GM18868 (cell line): ENCODE measurements around the gene FHOD3.

Experiments used
- ATAC-seq: cut with Tn5 transposase; IDR thresholded peaks from one replicate; pipeline ENCODE4 v1.9.1; 2021; ENCODE audit warnings: mild to moderate bottlenecking, moderate library complexity; ENCODE audit not compliant: unreplicated experiment

Gene FHOD3

DNA sequence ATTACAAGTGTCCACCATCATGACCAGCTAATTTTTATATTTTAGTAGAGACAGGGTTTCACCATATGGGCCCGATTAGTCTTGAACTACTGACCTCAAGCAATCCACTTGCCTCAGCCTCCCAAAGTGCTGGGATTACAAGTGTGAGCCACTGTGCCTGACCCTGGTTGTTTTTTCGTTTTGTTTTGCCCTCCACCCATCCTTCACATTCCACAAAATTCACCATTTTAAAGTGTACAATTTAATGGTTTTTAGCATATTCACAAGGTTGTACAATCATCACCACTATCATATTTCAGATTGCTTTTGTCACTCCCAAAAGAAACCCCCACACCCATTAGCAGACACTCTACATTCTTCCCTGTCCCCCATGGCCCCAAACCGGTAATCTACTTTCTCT lies 316.3 kb downstream of the FHOD3 start:
- no peak for ATAC-seq

DNA sequence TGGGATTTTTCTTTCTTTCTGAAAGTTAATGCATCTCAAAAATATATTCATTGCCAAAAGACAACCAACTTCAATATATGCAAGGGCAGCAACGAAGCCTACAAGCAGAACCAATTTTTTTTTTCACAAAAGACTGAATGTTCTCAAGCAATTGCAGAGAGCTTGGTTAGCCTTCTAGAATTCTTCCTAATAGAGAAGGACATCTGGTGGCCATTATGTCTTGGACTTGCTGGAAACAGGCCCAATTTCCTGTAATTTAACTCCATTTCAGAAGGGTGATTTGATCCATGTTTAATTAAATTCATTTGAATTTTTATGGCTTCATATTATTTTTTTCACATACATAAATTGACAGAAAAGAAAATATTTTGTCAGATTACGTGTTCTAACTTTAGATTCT lies 323.3 kb downstream of the FHOD3 start:
- ATAC-seq = no peak

DNA sequence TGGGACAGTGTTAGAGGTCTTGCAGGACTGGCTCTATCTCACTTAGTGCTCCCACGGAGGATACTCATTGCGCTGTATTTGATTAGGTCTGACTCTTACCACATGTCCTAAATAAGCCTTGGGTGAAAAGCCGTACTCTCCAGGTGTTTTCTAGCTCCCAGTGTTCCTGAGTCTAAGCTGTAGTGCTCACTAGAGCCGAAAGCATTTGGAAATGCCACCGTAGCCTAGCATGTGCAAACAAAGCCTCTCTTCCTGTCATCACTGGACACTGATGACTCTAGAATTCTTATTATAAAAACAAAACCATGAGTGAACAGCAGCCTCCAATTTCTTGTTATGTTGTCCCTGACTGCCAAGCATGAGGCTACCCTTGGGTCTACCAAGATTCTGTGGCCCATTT lies 325.1 kb downstream of the FHOD3 start:
- ATAC-seq = no peak

DNA sequence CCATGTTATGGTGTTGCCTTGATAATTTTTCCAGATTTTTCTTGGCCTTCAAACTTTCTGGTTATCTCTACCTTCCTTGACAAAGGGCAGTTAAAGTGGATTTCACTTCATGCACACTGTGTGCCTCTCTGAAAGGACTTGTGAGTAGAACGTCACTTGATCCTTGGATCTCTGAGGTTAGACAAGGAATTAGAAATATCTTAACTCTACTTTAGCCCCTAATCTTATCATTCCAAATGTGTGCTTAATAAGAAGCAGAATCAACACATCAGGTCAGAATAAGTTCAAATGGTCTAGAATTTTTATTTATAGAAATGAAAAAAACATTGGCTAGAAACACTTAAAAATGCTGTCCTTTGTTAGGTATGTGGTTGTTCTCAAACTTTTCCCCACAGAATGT lies 325.6 kb downstream of the FHOD3 start:
- ATAC-seq = no peak

DNA sequence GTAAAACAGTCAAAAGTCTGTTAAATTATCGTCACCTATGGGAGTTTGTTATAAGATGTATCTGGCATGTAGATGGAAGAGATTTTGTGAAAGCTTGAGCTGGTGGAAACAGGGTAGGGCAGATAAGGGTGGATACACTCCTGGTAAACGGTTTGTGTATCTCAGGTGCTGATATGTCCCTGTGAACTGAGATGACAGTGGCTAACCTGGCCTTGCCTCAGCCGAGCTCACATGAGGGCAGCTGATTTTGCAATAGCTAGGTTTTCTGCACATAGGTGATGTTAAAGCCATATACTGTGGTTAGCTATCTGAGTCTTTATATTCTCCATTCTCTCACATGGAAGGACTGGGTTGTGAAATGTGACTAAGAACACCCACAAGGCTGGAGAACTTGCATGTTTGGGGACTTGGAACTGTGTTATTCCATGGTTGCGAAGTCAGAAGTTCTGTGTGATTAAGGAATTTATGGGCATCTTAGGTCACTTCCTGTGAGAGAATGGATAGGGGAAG lies 326.2 kb downstream of the FHOD3 start:
- no peak for ATAC-seq

DNA sequence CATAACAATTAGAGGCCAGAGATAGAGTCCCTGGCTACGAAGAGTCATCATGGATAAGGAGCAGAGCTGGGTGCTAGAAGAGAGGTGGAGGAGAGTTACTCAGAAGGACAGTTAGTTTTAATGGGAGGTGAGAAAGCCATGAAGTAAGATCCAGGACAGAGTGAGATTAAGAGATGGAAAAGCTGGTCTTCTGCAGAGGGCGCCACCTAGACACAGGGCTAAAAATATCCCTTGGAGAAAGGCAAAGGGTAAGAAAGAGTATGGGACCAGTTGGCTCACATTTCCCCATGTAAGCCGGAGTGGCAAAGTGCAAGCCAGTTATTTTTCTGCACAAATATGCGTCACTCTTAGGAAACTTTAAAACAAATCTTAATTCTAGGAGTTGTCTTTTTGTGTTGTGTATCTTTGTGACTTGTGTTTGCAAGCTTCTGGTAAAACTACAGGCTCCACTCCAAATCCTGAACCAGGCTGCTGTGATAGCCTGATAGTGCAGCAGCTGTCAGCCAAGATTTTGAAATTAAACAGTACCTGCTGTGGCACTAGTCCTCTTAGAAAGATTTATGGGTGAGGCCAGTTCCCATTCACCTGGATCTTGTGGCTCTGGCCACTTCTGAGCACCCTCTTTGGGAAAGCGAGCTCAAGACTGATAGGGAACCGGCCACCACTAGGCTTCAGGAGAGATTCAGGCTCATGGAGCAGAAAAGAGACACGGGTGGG lies 327.1 kb downstream of the FHOD3 start:
- ATAC-seq = no peak

DNA sequence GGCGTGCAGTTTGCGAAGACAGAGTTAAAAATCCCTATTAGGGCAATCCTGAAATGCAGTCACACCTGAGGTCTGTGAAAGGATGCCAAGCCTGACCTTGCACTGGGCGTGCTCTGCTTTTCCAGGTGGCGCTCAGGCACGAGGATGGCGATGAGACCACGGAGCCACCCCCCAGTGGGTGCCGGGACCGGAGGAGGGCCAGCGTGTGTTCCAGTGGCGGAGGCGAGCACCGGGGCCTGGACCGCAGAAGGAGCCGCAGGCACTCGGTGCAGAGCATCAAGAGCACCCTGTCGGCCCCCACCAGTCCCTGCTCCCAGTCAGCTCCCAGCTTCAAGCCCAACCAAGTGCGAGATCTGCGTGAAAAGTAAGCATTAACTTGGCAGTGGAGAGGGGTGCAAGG lies 327.9 kb downstream of the FHOD3 start:
- ATAC-seq = no peak

DNA sequence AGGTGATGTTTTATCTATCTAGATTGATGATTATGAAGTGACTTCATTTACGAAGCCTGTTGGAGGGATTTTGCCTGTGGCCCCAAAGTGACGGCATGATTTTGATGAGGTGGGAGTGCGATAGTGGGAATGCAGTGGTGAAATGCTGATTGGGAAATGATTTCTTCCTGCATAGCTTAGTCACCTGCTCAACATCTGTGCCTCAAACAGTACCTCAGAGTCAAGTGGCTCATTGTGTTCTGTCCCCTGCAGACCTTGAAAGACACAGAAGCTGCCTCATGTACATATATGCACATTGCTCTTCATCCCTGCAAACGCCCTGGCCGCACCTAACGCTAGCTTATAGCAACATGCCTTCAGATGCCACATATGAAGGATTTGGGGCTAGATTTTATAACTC lies 330.1 kb downstream of the FHOD3 start:
- ATAC-seq = no peak

DNA sequence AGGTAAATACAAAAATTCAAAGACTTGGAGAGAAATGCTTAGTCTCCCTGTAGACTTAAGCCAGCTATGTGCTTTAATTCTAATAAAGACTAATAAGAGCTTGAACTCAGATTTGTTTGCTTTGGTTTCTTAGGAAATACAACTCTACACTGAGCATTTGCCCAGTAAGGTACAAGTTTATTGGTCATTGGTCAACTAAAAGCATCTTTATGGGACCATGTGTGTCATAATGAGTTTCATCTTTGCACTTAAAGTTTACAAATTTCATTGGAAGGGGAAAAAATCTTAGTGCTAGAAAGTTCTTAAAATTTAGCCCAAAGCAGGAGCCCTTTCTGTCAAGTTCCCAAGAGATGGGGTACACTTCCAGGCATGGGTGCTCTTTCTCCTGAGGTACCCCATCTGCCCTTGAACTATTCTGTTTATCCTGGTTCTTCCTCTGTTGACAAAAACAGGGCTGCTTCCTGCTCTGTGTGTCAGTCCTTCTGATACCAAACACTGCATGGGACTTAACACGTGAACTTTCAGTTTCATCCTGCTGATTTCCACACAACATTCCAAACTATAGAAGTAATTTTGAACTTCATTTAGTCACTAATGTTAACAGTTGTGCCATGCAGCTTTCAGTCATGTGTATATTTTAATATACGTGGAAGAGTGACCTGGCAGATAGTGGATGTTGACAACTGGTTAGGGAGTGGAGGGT lies 331.1 kb downstream of the FHOD3 start:
- ATAC-seq = no peak

DNA sequence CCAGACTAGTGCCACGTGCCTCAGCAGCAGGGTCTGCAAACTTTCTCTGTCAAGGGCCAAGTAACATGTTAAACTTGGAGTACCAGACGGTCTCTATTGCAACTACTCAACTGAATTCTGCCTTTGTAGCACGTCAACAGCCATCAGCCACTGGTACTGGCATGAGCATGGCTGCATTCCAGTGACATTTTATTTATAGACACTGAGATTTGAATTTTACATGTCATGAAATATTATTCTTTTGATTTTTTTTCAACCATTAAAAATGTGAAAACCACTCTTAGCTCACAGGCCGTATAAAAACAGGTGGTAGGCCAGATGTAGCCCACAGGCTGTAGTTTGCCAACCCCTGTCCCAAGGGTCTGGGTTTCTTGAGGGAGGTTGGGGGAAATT lies 331.6 kb downstream of the FHOD3 start:
- ATAC-seq = no peak

DNA sequence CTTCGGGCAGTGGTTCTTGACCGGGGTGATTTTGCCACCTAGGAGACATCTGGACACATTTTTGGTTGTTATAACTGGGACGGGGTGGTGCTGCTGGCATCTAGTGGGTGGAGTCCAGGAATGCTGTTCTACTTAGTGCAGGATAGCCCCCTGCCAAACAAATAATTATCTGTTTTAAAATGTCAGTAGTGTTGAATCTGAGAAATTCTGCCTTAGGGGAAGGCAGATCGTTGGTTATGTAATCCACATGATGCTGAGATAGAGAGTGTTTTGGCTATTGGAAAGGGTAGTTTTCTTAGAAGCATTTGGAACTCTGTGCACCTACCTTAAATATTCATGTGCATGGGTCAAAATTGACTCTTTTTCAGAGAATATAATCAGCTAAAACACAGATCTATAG lies 332.3 kb downstream of the FHOD3 start:
- no peak for ATAC-seq

DNA sequence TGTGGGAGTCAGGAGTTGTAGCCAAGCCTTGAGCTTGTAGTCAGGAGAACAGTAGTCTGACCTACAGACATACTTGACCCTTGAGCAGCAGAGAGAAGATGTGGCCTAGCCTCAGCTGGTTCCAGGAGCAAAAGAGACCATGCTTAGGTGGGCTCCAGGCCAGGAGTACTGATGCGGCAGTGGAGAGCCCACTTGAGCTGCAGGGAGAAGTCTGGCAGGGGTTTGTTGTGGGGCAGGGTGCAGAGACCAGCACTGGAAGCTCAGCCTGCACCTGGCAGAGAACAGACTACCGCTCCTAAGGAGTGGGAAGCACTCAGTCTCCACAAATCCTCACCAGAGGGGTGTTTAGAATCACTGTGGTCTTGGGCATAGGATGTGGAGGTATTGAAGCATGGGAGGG lies 333.4 kb downstream of the FHOD3 start:
- ATAC-seq = no peak

DNA sequence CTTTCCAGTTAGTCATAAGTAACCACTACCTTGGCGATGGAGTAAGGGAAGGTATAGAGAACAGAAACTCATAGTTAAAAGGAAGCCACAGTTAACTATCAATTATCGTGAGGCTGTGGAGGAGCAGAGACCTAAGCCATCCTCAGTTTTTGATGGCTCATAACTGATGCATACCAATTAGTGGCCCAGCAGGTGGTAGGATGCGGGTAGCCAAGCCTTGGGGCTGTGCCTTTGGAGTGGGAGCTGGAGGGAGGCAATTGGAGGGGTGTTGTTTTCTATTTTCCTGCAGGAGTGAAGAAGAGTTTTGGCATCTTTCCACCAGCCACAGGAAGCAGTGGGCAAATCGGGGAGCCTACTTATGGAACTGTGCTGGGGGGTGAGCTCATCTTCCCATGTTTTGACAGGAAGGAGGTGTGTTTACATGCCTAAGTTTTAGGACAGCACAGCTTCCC lies 336.5 kb downstream of the FHOD3 start:
- peak; percentile 34 for ATAC-seq

DNA sequence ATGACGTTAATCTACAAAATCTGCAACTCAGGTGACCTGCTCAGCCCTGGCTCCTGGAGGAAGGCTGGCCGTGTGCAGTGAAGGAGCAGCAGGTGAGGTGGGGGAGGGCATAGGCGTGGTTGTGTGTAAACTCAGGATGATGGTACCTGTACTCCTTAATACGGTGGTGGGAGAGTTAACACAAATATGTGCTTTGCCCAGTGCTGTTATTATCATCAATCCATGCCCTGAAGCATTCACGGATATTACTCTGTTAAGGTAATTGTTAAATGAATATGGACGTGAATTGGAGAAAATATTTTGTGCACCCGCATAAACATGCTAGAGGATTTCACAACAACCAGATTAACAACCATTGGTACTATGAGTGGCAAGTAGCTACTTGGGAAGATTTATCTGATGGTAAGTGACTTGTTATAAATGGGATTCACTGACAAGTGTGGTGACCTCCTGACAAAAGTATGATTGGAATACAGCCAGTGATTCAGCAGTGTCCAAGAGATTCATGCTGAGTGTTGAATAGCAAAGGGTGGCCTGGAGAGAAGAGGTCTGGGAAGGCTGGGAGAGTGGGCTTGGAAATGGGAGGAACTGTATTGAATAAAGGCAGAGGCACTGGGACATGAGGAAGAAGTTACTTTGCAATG lies 337.2 kb downstream of the FHOD3 start:
- ATAC-seq = no peak

DNA sequence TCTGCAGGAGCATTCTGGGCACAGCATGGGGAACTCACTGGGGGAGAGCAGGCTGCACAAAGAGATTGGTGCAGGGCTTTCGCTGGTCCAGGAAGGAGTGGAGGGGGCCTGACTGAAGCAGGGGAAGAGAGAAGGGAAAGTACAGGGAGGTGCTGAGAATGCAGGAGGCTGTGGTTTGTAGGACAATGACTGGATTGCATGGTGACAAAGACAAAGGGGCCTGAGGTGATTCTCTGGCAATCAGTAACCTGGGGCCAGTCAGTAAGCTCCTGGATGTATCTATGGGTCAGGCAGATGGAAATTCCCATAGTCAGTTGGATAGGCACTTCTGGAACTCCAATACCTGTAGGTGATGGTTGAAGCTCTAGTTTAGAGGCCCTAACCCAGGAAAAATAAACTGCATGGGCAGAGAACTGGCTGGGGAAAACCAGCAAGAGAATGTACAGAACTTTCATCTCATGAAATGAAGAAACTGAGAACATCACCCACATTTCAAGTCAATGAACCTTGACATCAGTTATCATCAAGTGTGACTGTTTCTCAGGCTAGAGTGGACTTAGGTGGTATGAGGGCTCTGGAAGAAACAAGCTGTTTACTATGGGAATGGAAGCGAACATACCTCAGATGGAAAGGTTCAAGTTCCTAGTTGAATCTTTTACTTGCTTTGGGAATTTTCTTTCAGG lies 338.0 kb downstream of the FHOD3 start:
- ATAC-seq = peak; percentile 37

DNA sequence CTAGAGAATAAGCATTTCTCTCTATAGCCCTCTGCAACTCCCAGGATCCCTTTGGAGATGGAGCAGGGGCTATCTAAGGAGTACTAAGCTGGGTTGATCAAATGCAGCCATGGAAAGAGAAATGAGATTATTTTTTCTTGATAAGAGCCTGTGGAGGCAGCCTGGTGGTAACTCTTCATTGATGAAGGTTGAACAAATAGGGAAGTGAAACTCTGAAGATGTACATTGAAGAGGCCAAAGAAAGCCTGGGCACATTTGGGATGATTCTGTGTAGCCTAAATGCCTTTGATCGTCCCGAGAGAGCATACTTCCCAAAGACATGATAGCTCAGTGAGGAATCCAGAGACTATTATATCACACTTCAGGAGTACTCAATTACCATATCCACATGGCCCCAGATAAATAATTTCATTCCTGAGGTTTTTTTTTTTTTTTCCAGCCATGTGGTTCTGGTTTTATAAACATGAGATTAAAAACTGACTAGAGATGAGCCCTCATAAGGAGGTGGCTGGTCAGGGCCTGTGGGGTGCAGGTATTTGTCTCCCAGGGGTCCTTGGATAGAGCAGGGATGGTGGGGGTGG lies 338.8 kb downstream of the FHOD3 start:
- ATAC-seq = peak; percentile 47

DNA sequence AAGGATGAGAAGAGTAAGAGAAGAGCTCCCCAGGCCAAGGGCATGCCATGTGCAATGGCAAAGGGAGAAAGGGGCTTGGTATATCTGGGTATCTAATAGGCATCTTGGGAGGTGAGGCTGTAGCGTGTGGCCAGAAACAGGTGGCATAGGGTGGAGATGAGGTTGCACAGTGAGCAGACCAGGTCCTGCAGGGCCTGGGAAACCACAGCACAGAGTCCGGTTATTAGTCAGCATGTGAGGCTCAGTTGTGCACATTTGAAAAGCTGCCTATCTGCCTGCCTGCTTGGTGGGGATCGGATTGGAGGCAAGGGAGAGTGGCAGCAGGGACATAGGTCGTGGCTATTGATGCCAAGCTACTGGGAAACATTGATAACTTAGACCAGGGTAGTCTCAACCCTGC lies 340.7 kb downstream of the FHOD3 start:
- peak; percentile 87 for ATAC-seq

DNA sequence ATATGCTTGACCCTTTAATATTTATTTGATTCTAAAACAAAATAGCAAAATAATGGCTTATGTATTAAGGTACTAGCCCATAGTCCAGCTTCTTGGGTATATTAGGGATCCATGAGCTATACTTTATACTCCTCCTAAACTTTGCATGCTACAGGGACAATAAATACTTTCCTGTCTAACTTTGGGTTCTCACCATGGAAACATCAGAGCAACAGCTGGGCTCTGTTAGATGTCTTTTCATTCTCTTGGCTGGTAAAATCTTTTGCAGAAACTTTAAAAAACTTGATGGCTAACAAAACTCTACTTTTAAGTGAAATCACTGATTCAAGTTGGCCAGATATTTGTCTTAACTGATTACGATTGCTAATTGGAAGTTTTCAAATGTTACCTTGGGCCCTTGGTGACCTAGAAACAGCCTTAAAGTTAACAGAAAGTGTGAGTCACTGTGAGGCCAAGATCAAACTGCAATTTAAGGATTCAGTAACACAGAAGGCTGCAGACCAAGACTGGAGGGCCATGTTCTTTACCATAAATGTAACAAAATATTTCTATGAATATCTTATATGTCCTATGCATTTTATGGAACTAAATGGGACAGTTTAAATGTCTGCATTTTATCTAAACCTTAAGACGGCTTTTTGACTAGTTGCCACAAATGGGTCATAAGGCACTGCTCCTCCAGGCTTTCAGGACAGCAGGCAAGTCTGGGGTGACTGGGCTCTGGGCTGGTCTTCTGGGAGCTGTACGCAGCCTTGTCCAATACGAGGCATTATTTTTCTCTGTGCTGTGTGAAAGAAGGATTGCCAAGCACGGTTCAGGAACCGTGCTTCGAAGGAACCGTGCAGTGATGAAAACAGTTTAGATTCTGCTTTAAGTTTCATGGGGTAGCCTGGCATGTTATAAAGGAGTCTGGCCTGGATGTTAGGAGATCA lies 342.8 kb downstream of the FHOD3 start:
- no peak for ATAC-seq

DNA sequence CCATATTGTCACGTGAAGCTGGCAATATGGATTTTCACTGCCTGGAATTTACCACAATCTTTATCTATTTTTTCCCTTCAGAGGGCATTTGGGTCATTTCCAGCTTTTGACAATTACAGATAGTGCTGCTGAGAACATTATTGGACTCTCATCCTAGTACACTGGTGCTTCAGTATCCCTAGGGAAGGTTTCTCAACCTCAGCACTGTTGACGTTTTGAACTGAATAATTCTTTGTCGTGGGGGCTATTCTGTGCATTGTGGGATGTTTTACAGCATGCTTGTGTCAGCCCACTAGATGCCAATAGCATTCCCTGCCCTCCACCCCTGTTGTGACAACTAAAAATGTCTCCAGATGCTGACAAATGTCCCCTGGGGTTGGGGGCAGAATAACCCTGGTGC lies 345.5 kb downstream of the FHOD3 start:
- no peak for ATAC-seq

DNA sequence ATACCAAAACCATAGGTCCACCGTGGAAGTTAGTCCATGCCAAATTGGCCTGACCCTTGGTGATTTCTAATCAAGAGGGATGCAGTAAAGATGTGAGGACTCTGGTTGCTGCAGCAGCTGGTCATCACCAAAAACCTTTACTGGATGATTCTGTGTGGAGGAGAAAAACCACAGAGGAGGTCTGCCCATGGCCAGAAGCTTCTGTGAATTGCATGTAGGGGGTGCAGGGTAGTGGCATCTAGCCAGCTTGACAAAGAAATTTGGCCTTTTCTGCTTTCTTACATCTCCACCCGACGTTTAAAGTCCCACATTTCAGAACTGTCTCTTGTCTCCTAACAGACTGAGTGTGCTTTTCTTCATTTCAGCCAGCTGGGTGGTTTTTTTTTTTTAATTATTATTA lies 351.3 kb downstream of the FHOD3 start:
- no peak for ATAC-seq
